ENCODE results near the gene GCLC.

Gene GCLC

DNA sequence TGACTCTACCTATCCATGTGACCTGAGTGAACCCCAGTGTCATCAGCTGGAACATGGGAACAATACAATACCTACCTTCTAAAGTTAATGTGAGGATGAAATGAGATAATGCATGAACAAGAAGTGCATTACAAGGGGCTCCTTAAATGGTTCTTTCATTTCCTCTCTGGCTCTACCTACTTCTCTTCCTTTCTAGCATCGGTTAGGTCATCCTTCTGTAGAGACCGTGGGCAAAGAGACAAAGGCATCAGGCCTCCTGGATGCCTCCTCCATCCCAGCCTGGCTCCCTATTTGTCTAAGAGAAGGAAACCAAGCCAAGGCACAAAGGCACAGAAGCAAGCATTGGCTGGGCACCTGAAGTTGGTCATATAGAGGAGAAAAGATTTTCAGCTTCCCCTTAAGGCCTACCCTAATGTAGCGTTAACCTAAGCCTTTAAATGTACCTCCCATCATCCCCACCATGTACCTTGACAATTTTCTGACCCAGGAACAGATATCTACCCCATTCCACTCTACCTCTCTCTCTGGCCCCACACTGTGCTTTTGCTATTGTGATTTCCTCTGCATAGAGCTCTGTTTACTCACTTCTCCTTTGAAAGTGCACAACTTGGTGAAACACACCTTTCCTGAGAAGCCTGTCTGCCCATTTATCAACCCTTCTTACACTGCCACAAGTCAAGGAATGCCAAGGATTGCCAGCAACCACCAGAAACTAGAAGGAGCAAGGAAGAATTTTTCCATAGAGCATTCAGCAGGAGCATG is 86.6 kb downstream of the GCLC start:
- DNase-seq (ENCODE audit: low read depth in 2 of 3, low spot score in 2 of 3), result no peak

DNA sequence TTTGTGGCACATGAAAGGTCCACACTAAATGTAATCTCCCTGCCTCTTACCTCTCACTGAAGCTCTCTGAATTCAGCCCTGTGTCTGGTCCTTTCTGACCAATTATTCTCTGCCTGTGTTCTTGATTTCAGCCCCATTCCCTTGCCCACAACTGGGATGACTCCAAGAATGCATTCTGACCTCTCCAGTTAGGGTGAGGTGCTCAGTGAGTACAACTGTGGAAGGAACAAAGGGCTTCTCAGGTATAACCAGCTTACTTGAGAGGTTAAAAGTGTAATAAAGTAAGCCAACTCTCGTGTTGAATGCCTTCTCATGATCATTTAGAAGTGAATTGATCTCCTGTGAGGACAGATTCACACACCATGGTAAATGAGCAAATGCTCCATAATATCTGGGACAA is 88.1 kb downstream of the GCLC start:
- no peak for DNase-seq (ENCODE audit: low read depth in 2 of 3, low spot score in 2 of 3)

GRCh38 chr6:53455678-53456077 is 89.2 kb downstream of the GCLC start:
- DNase-seq (ENCODE audit: low read depth in 2 of 3, low spot score in 2 of 3), result no peak

- no peak for DNase-seq (ENCODE audit: low read depth in 2 of 3, low spot score in 2 of 3)
Measured at GRCh38 chr6:53451165-53451564, 93.7 kb downstream of the GCLC start.

DNA sequence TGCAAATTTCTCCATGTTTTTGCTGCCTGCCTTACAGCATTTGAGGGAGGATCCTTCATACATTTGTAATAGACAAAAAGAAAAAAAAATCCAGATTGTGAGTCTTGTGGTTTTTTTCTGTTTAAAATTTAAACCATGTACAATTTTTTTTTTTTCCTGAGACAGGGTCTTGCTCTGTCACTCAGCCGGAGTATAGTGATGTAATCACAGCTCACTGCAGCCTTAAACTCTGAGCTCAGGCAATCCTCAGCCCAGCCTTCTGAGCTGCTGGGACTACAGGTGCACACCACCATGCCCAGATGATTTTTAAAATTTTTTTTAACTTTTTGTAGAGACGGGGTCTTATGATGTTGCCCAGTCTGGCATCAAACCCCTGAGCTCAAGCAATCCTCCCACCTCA is 97.0 kb downstream of the GCLC start:
- DNase-seq (ENCODE audit: low read depth in 2 of 3, low spot score in 2 of 3), result no peak

Measured in activated CD8-positive, alpha-beta memory T cell treated with anti-CD3 and anti-CD28 coated beads for 48 hours (primary cell).